Stimulated activated CD4-positive, alpha-beta T cell treated with anti-CD3 and anti-CD28 coated beads, TNF-alpha, amount 100 ng/mL, for 4 hours (primary cell): ENCODE data around the gene GYS1.

Experiments used
- DNase-seq, 3 experiments: peaks; one replicate each; pipeline ENCODE4 v3.0.0-alpha.2; 2020; ENCODE audit warnings: low read depth in 3 of 3

GYS1 gene

GRCh38 chr19:48964205-48965039 lies 28.7 kb downstream of the GYS1 start:
- DNase-seq: no peak

GRCh38 chr19:48963371-48964204 lies 29.5 kb downstream of the GYS1 start:
- peak; percentile 39 to 54 (median 46) for DNase-seq

- no peak for DNase-seq
Measured at GRCh38 chr19:48962849-48963165, 30.3 kb downstream of the GYS1 start.

- DNase-seq: no peak
Measured at GRCh38 chr19:48962029-48962848, 30.9 kb downstream of the GYS1 start.

GRCh38 chr19:48961673-48962028 lies 31.5 kb downstream of the GYS1 start:
- DNase-seq: no peak

GRCh38 chr19:48961051-48961649 lies 32.0 kb downstream of the GYS1 start:
- no peak for DNase-seq

GRCh38 chr19:48959341-48960239 lies 33.5 kb downstream of the GYS1 start:
- no peak for DNase-seq

- no peak for DNase-seq
Measured at GRCh38 chr19:48958006-48958405, 35.1 kb downstream of the GYS1 start.

- no peak for DNase-seq
Measured at GRCh38 chr19:48955308-48955958, 37.7 kb downstream of the GYS1 start.

- peak; percentile 79 to 90 (median 79) for DNase-seq
Measured at GRCh38 chr19:48954595-48955307, 38.4 kb downstream of the GYS1 start, which contains the start of gene BAX. Gene BAX (plus strand): TSS chr19:48954875. CDS start chr19:48954929, 54 bp downstream.

- no peak for DNase-seq
Measured at GRCh38 chr19:48953990-48954594, 39.0 kb downstream of the GYS1 start.

GRCh38 chr19:48953141-48953540 lies 40.0 kb downstream of the GYS1 start:
- DNase-seq: no peak

GRCh38 chr19:48950830-48951519 lies 42.1 kb downstream of the GYS1 start:
- DNase-seq: no peak

GRCh38 chr19:48950159-48950558 lies 43.0 kb downstream of the GYS1 start:
- DNase-seq: no peak

- no peak for DNase-seq
Measured at GRCh38 chr19:48947258-48947542, 45.9 kb downstream of the GYS1 start.

- no peak for DNase-seq
Measured at GRCh38 chr19:48946463-48947257, 46.4 kb downstream of the GYS1 start.

- DNase-seq: no peak
Measured at GRCh38 chr19:48945817-48946216, 47.3 kb downstream of the GYS1 start.

- DNase-seq: no peak
Measured at GRCh38 chr19:48945415-48945814, 47.7 kb downstream of the GYS1 start.
